GM23338 (cell line): ENCODE measurements around the gene PTPRN2. TPM values are rescaled to one million over a fixed set of nuclear protein-coding genes. Genes with fewer than 3 reads are reported as not detected.

ENCODE experiments used
- ATAC-seq: fragments of 200-7000 bp; cut with Tn5 transposase; 3 replicates; pipeline ENCODE4 v1.9.1; 2020
- DNase-seq: peaks from one replicate; pipeline ENCODE4 v3.0.0-alpha.2; 2015; ENCODE audit warnings: low spot score
- H2AFZ ChIP-seq: fragments of 200-600 bp; sonication (generic); 2 replicates; pipeline ENCODE4 v1.8.0; 2016; ENCODE audit warnings: antibody characterized with exemption, mild to moderate bottlenecking, moderate library complexity
- H3F3A ChIP-seq: fragments of 200-600 bp; sonication (generic); replicated peaks from 2 replicates; pipeline ENCODE4 v1.8.0; 2017; ENCODE audit warnings: antibody characterized with exemption, mixed run types, low read depth
- H3K27ac ChIP-seq: fragments of 200-600 bp; sonication (generic); 2 replicates; pipeline ENCODE4 v1.6.1; 2016; ENCODE audit warnings: low read depth
- H3K27me3 ChIP-seq: fragments of 200-600 bp; sonication (generic); 2 replicates; pipeline ENCODE4 v1.8.0; 2016; ENCODE audit warnings: mild to moderate bottlenecking, mixed run types, moderate library complexity; ENCODE audit not compliant: insufficient read depth
- H3K36me3 ChIP-seq: fragments of 200-600 bp; sonication (generic); 2 replicates; pipeline ENCODE4 v1.8.0; 2016; ENCODE audit warnings: mild to moderate bottlenecking; ENCODE audit not compliant: insufficient read depth
- H3K4me1 ChIP-seq: fragments of 200-600 bp; sonication (generic); 2 replicates; pipeline ENCODE4 v1.8.0; 2016; ENCODE audit warnings: mild to moderate bottlenecking, moderate library complexity; ENCODE audit not compliant: insufficient read depth
- H3K4me2 ChIP-seq: fragments of 200-600 bp; sonication (generic); 2 replicates; pipeline ENCODE4 v1.7.1; 2017; ENCODE audit warnings: mixed run types
- H3K4me3 ChIP-seq: fragments of 200-600 bp; sonication (generic); 2 replicates; pipeline ENCODE4 v1.6.1; 2016; ENCODE audit warnings: mixed run types
- H3K79me2 ChIP-seq: fragments of 200-600 bp; sonication (generic); replicated peaks from 2 replicates; pipeline ENCODE4 v1.8.0; 2017; ENCODE audit warnings: mild to moderate bottlenecking; ENCODE audit not compliant: insufficient read depth
- H3K9me2 ChIP-seq: fragments of 200-600 bp; sonication (generic); 2 replicates; pipeline ENCODE4 v1.8.0; 2017; ENCODE audit not compliant: insufficient read depth
- H4K20me1 ChIP-seq: fragments of 200-600 bp; sonication (generic); replicated peaks from 2 replicates; pipeline ENCODE4 v1.8.0; 2017; ENCODE audit warnings: mild to moderate bottlenecking; ENCODE audit not compliant: insufficient read depth
- H3K27ac Mint-ChIP-seq: 2 replicates; pipeline ENCODE4 v1.8.0; 2020; ENCODE audit warnings: inconsistent platforms, mild to moderate bottlenecking, moderate library complexity, mixed read lengths
- H3K27me3 Mint-ChIP-seq: 3 replicates; pipeline ENCODE4 v1.8.0; 2022; ENCODE audit warnings: low read depth, mild to moderate bottlenecking, moderate library complexity, mixed read lengths, inconsistent platforms; ENCODE audit not compliant: insufficient read depth, poor library complexity
- H3K36me3 Mint-ChIP-seq: 3 replicates; pipeline ENCODE4 v1.8.0; 2021; ENCODE audit warnings: low read depth, mild to moderate bottlenecking, inconsistent platforms, moderate library complexity, mixed read lengths
- H3K4me1 Mint-ChIP-seq: 3 replicates; pipeline ENCODE4 v1.8.0; 2020; ENCODE audit warnings: mild to moderate bottlenecking, inconsistent platforms, mixed read lengths
- H3K4me3 Mint-ChIP-seq: 3 replicates; pipeline ENCODE4 v1.8.0; 2021; ENCODE audit warnings: moderate library complexity, mild to moderate bottlenecking, inconsistent platforms, mixed read lengths
- H3K9me3 Mint-ChIP-seq: 3 replicates; pipeline ENCODE4 v1.8.0; 2020; ENCODE audit warnings: moderate library complexity, mild to moderate bottlenecking, inconsistent platforms, mixed read lengths
- CREB1 ChIP-seq: fragments of 250-450 bp; sonication (Bioruptor Pico); IDR thresholded peaks from 2 replicates; pipeline ENCODE4 v1.5.0; 2020; ENCODE audit warnings: low read depth, mild to moderate bottlenecking, moderate library complexity
- EZH2phosphoT487 ChIP-seq: fragments of 200-600 bp; sonication (generic); IDR thresholded peaks from one replicate; pipeline ENCODE4 v1.8.1; 2018; ENCODE audit warnings: antibody characterized with exemption; ENCODE audit not compliant: unreplicated experiment
- NANOG ChIP-seq: IDR thresholded peaks from 2 replicates; pipeline ENCODE4 v1.6.1; 2016; ENCODE audit warnings: antibody characterized with exemption, borderline replicate concordance
- STAT1 ChIP-seq: IDR thresholded peaks from one replicate; pipeline ENCODE4 v1.6.1; 2016; ENCODE audit warnings: antibody characterized with exemption; ENCODE audit not compliant: unreplicated experiment
- ZNF114 ChIP-seq: fragments of 250-450 bp; sonication (Bioruptor Pico); IDR thresholded peaks from 2 replicates; pipeline ENCODE4 v1.5.0; 2020; ENCODE audit warnings: mild to moderate bottlenecking, moderate library complexity
- ZNF331 ChIP-seq: fragments of 250-450 bp; sonication (Bioruptor Pico); IDR thresholded peaks from 2 replicates; pipeline ENCODE4 v1.5.0; 2020; ENCODE audit warnings: low read depth, mild to moderate bottlenecking, moderate library complexity
- polyA plus RNA-seq: library from polyadenylated mRNA; unstranded; fragments of >200 nt; fragmentation: Nextera tagmentation; extraction: Ambion mirVana; gene quantifications from 2 replicates; pipeline ENCODE4 v1.2.1, GENCODE V29; 2016
- total RNA-seq: library from RNA; depleted of rRNA; stranded (reverse); fragments of >200 nt; shearing (Covaris generic); gene quantifications from 2 replicates; pipeline ENCODE4 v1.2.3, GENCODE V29; 2014
- TF ChIP-seq, protein P1 (sequence below): fragments of 250-450 bp; sonication (Bioruptor Pico); IDR thresholded peaks from 2 replicates; pipeline ENCODE4 v1.5.0; 2020; ENCODE audit warnings: mild to moderate bottlenecking, moderate library complexity
- TF ChIP-seq, protein P2 (sequence below), 2 experiments: fragments of 200-600 bp in 1 of 2; sonication (generic) in 1 of 2; conservative IDR thresholded peaks; 2 replicates each; pipeline versions ENCODE4 v1.5.1 to v1.6.1; 2016 to 2017; ENCODE audit warnings: antibody characterized with exemption in 2 of 2, low read depth in 2 of 2, mild to moderate bottlenecking in 2 of 2, moderate library complexity in 1 of 2

The PTPRN2 gene
- total and polyA plus RNA-seq, 2 experiments from 2014 or later: 0.87 to 4.0 TPM

- TF ChIP-seq CREB1 (CRISPR knock-in tag): no peak
- no peak for TF ChIP-seq EZH2phosphoT487
- TF ChIP-seq, protein P1, sequence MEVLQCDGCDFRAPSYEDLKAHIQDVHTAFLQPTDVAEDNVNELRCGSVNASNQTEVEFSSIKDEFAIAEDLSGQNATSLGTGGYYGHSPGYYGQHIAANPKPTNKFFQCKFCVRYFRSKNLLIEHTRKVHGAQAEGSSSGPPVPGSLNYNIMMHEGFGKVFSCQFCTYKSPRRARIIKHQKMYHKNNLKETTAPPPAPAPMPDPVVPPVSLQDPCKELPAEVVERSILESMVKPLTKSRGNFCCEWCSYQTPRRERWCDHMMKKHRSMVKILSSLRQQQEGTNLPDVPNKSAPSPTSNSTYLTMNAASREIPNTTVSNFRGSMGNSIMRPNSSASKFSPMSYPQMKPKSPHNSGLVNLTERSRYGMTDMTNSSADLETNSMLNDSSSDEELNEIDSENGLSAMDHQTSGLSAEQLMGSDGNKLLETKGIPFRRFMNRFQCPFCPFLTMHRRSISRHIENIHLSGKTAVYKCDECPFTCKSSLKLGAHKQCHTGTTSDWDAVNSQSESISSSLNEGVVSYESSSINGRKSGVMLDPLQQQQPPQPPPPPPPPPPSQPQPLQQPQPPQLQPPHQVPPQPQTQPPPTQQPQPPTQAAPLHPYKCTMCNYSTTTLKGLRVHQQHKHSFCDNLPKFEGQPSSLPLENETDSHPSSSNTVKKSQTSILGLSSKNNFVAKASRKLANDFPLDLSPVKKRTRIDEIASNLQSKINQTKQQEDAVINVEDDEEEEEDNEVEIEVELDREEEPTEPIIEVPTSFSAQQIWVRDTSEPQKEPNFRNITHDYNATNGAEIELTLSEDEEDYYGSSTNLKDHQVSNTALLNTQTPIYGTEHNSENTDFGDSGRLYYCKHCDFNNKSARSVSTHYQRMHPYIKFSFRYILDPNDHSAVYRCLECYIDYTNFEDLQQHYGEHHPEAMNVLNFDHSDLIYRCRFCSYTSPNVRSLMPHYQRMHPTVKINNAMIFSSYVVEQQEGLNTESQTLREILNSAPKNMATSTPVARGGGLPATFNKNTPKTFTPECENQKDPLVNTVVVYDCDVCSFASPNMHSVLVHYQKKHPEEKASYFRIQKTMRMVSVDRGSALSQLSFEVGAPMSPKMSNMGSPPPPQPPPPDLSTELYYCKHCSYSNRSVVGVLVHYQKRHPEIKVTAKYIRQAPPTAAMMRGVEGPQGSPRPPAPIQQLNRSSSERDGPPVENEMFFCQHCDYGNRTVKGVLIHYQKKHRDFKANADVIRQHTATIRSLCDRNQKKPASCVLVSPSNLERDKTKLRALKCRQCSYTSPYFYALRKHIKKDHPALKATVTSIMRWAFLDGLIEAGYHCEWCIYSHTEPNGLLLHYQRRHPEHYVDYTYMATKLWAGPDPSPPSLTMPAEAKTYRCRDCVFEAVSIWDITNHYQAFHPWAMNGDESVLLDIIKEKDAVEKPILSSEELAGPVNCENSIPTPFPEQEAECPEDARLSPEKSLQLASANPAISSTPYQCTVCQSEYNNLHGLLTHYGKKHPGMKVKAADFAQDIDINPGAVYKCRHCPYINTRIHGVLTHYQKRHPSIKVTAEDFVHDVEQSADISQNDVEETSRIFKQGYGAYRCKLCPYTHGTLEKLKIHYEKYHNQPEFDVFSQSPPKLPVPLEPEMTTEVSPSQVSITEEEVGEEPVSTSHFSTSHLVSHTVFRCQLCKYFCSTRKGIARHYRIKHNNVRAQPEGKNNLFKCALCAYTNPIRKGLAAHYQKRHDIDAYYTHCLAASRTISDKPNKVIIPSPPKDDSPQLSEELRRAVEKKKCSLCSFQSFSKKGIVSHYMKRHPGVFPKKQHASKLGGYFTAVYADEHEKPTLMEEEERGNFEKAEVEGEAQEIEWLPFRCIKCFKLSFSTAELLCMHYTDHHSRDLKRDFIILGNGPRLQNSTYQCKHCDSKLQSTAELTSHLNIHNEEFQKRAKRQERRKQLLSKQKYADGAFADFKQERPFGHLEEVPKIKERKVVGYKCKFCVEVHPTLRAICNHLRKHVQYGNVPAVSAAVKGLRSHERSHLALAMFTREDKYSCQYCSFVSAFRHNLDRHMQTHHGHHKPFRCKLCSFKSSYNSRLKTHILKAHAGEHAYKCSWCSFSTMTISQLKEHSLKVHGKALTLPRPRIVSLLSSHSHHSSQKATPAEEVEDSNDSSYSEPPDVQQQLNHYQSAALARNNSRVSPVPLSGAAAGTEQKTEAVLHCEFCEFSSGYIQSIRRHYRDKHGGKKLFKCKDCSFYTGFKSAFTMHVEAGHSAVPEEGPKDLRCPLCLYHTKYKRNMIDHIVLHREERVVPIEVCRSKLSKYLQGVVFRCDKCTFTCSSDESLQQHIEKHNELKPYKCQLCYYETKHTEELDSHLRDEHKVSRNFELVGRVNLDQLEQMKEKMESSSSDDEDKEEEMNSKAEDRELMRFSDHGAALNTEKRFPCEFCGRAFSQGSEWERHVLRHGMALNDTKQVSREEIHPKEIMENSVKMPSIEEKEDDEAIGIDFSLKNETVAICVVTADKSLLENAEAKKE: no peak
- no peak for TF ChIP-seq ZNF331
- no peak for TF ChIP-seq STAT1
These were observed 616.1 kb downstream of the PTPRN2 start (continued) for GRCh38 chr7:157971501-157971900.

DNA sequence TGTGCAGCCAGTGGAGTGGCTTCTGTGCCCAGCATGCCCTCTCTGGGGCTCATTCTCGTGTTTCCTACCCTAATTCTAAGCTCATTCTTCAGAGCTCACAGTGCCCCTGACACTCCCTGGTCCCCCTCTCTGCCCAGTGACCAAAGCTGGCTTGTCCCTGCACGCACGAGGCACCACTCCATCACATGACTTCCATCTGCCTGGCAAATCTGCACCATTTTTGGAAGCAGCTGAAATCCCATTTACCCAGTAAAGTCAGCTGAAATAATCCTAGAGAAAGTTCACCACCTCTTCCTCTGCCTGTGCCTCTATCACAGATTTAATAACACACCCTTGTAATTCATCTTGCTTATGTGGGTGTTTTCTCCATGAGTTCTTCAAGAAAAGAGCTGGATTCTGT lies 616.9 kb downstream of the PTPRN2 start:
- Histone ChIP-seq H3K4me1 (no peaks in the 10 kb centered on the region), H3K79me2 (no peaks in the 10 kb centered on the region), H4K20me1 (no peaks in the 10 kb centered on the region), H3K4me3 (no peak overlapping the region), H3K9me2 (no peaks in the 10 kb centered on the region), H3K27ac (no peak overlapping the region), H2AFZ (no peak overlapping the region), H3K36me3 (peaks cover 11% of the 10 kb centered on the region; the same call in 1 of the 2 replicates), H3K27me3 (no peaks in the 10 kb centered on the region), H3K4me2 (no peak overlapping the region), H3F3A (no peaks in the 10 kb centered on the region)
- H3K4me3 Mint-ChIP-seq: no peak overlapping the region
- no peak overlapping the region for H3K27ac Mint-ChIP-seq
- peaks cover 47% of the 10 kb centered on the region for H3K36me3 Mint-ChIP-seq
- no peak for ATAC-seq
- H3K27me3 Mint-ChIP-seq: peaks cover 4% of the 10 kb centered on the region
- DNase-seq: no peak
- peaks cover 32% of the 10 kb centered on the region; the same call in 2 of the 3 replicates for H3K9me3 Mint-ChIP-seq
- no peaks in the 10 kb centered on the region for H3K4me1 Mint-ChIP-seq
- no peak for TF ChIP-seq NANOG
- no peak for TF ChIP-seq STAT1
- no peak for TF ChIP-seq ZNF114
- TF ChIP-seq, protein P2, sequence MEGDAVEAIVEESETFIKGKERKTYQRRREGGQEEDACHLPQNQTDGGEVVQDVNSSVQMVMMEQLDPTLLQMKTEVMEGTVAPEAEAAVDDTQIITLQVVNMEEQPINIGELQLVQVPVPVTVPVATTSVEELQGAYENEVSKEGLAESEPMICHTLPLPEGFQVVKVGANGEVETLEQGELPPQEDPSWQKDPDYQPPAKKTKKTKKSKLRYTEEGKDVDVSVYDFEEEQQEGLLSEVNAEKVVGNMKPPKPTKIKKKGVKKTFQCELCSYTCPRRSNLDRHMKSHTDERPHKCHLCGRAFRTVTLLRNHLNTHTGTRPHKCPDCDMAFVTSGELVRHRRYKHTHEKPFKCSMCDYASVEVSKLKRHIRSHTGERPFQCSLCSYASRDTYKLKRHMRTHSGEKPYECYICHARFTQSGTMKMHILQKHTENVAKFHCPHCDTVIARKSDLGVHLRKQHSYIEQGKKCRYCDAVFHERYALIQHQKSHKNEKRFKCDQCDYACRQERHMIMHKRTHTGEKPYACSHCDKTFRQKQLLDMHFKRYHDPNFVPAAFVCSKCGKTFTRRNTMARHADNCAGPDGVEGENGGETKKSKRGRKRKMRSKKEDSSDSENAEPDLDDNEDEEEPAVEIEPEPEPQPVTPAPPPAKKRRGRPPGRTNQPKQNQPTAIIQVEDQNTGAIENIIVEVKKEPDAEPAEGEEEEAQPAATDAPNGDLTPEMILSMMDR (conservative IDR thresholded peaks at IDR 0.05; ENCODE audit: low read depth in 2 of 2): no peak
- TF ChIP-seq, protein P1: no peak
